ENCODE data around the gene TSHZ2. TPM values are rescaled to one million over a fixed set of nuclear protein-coding genes. Genes with fewer than 3 reads are reported as not detected.

TSHZ2 gene
- total RNA-seq, 3 donors from 2014 or later (not counting 1 experiment from before 2014, with no cell fraction given), result 1.8 to 1.9 TPM; not detected in 1

DNA sequence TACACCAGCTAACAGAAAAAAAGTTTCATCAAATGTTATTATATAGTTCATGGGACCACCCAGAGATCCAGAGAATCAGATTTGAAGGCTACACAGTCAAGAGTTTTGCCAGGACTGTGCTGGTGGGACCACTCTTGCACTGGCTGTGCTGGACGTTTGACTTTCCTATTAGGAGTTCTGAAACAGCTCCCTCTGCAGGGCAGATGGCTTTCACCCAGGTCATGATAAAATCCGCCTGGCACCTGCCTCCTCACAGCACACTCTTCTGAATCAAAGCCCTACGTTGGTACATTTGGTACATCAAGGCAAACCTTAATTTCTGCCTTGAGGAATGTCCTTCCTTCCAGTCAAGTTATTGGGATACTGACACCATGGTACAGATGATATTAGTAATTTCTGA is 319.4 kb downstream of the TSHZ2 start:
- intact Hi-C loops (cut with micrococcal nuclease), result no loop called here
- peaks cover 8 to 42% of the 10 kb centered on the region in 2 donors for H3K27me3 Mint-ChIP-seq (ENCODE audit: low read depth in 2 of 2)

DNA sequence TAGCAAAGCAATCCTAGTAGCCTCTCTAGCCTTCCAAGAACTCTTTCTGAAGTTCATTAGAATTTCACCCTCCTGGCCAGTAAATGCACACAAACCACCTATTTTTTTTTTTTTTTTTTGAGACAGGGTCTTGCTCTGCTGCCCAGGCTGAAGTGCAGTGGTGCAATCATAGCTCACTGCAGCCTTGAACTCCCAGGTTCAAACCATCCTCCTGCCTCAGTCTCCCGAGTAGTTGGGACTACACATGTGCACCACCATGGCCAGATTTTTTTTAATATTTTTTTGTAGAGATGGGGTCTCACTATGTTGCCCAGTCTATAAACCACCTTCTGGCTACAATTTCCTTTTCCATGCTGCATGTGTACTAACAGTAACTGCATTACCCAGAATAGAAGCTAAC is 320.2 kb downstream of the TSHZ2 start:
- H3K27me3 ChIP-seq (ENCODE audit: control insufficient read depth, insufficient read depth, low read length), result peaks cover 2% of the 10 kb centered on the region
- no peak overlapping the region for H3K4me3 ChIP-seq (ENCODE audit: low read length)
- no peaks in the 10 kb centered on the region for H3K4me1 Mint-ChIP-seq
- H3K4me1 ChIP-seq (ENCODE audit: control insufficient read depth, insufficient read depth, low read length), result no peaks in the 10 kb centered on the region
- peaks cover 8 to 47% of the 10 kb centered on the region in 2 donors for H3K27me3 Mint-ChIP-seq (ENCODE audit: low read depth in 2 of 2)
- no peak overlapping the region for H3K4me3 Mint-ChIP-seq
- TF ChIP-seq, protein P1, sequence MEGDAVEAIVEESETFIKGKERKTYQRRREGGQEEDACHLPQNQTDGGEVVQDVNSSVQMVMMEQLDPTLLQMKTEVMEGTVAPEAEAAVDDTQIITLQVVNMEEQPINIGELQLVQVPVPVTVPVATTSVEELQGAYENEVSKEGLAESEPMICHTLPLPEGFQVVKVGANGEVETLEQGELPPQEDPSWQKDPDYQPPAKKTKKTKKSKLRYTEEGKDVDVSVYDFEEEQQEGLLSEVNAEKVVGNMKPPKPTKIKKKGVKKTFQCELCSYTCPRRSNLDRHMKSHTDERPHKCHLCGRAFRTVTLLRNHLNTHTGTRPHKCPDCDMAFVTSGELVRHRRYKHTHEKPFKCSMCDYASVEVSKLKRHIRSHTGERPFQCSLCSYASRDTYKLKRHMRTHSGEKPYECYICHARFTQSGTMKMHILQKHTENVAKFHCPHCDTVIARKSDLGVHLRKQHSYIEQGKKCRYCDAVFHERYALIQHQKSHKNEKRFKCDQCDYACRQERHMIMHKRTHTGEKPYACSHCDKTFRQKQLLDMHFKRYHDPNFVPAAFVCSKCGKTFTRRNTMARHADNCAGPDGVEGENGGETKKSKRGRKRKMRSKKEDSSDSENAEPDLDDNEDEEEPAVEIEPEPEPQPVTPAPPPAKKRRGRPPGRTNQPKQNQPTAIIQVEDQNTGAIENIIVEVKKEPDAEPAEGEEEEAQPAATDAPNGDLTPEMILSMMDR (IDR thresholded peaks at IDR 0.05), result no peak
- H3K27ac ChIP-seq (ENCODE audit: low read length), result no peak overlapping the region
- no peak overlapping the region for H3K27ac Mint-ChIP-seq
- H3K36me3 Mint-ChIP-seq, result no peaks in the 10 kb centered on the region
- intact Hi-C loops (cut with micrococcal nuclease), result no loop called here
- no peak for ATAC-seq
- H3K9me3 Mint-ChIP-seq, result no peaks in the 10 kb centered on the region
- H3K9me3 ChIP-seq (ENCODE audit: control insufficient read depth, insufficient read depth, low read length), result no peaks in the 10 kb centered on the region
- H3K36me3 ChIP-seq (ENCODE audit: control insufficient read depth, insufficient read depth, low read length), result no peaks in the 10 kb centered on the region
- WGBS (ENCODE audit: insufficient coverage), result 88% methylated on average over 1 of the region's 1 CpG
- no peak for DNase-seq

More for the DNA sequence above, 319.4 kb downstream of the TSHZ2 start:
- no peak overlapping the region for H3K27ac ChIP-seq (ENCODE audit: low read length)
- Mint-ChIP-seq H3K4me3 (no peak overlapping the region), H3K27ac (no peak overlapping the region), H3K4me1 (no peaks in the 10 kb centered on the region), H3K36me3 (no peaks in the 10 kb centered on the region), H3K9me3 (no peaks in the 10 kb centered on the region)
- TF ChIP-seq, protein P1 (IDR thresholded peaks at IDR 0.05), result no peak
- H3K4me1 ChIP-seq (ENCODE audit: control insufficient read depth, insufficient read depth, low read length), result no peaks in the 10 kb centered on the region
- peaks cover 2% of the 10 kb centered on the region for H3K27me3 ChIP-seq (ENCODE audit: control insufficient read depth, insufficient read depth, low read length)
- H3K4me3 ChIP-seq (ENCODE audit: low read length), result no peak overlapping the region
- no peaks in the 10 kb centered on the region for H3K36me3 ChIP-seq (ENCODE audit: control insufficient read depth, insufficient read depth, low read length)
- no peaks in the 10 kb centered on the region for H3K9me3 ChIP-seq (ENCODE audit: control insufficient read depth, insufficient read depth, low read length)
- WGBS (ENCODE audit: insufficient coverage), result 81% methylated on average over 3 of the region's 3 CpGs
- peak in 1 of 2 donors; percentile 6 for DNase-seq
- no peak for ATAC-seq

DNA sequence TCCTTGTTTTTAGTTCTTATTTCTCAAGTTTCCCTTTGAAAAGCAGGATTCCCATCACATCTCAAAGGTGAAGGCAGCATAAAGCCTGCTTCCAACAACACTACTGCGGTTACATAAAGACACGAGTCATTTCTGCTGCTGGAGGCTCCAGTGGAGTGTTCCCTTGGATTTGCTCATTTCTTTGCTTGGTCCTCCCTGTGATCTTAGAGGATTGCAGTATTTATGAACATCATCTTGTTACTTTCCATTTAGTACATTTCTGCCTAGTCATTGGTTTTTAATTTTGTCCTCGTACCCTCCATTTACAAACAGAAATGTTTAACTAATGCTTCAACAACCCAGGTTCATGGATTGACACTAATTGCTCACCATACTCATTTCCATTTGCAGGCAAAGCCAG is 322.6 kb downstream of the TSHZ2 start:
- TF ChIP-seq, protein P1 (IDR thresholded peaks at IDR 0.05), result no peak
- Histone ChIP-seq H3K9me3 (ENCODE audit: control insufficient read depth, insufficient read depth, low read length) (no peaks in the 10 kb centered on the region), H3K36me3 (ENCODE audit: control insufficient read depth, insufficient read depth, low read length) (no peaks in the 10 kb centered on the region), H3K4me1 (ENCODE audit: control insufficient read depth, insufficient read depth, low read length) (no peaks in the 10 kb centered on the region), H3K4me3 (ENCODE audit: low read length) (no peak overlapping the region), H3K27ac (ENCODE audit: low read length) (no peak overlapping the region), H3K27me3 (ENCODE audit: control insufficient read depth, insufficient read depth, low read length) (peaks cover 2% of the 10 kb centered on the region)
- Mint-ChIP-seq H3K27ac (no peak overlapping the region), H3K36me3 (no peaks in the 10 kb centered on the region), H3K4me1 (no peaks in the 10 kb centered on the region), H3K9me3 (no peaks in the 10 kb centered on the region), H3K4me3 (no peak overlapping the region), H3K27me3 (ENCODE audit: low read depth in 2 of 2) (peaks cover 13 to 50% of the 10 kb centered on the region in 2 donors)
- DNase-seq, result no peak
- 93% methylated on average over 3 of the region's 3 CpGs for WGBS (ENCODE audit: insufficient coverage)
- ATAC-seq, result no peak
- intact Hi-C loops (cut with micrococcal nuclease), result no loop called here

DNA sequence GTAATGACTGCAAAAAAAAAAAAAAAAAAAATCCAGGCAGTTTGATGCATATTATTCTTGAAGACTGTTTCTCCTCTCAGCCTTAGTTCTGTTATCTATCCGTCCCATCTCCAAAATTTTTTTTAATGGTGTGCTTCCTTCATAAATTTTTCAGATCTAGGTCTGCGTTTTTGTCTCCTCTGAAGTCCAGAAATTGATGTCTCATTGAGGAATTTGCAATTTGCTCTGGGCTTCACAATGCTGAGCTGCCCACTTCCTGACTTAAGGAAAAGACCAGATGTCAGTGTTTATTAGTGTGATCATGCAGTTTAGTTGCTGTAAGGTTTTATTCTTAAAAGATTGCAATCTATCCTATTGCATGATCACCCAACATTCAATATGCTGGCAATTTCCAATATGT is 323.9 kb downstream of the TSHZ2 start:
- H3K4me3 Mint-ChIP-seq, result no peak overlapping the region
- WGBS (ENCODE audit: insufficient coverage), result 67% methylated on average over 2 of the region's 2 CpGs
- DNase-seq (no peak), ATAC-seq (no peak)
- no peak overlapping the region for H3K4me3 ChIP-seq (ENCODE audit: low read length)
- H3K27me3 ChIP-seq (ENCODE audit: control insufficient read depth, insufficient read depth, low read length), result peaks cover 2% of the 10 kb centered on the region
- no peaks in the 10 kb centered on the region for H3K9me3 Mint-ChIP-seq
- no peaks in the 10 kb centered on the region for H3K4me1 Mint-ChIP-seq
- intact Hi-C loops (cut with micrococcal nuclease), result no loop called here
- H3K36me3 ChIP-seq (ENCODE audit: control insufficient read depth, insufficient read depth, low read length), result no peaks in the 10 kb centered on the region
- H3K36me3 Mint-ChIP-seq, result no peaks in the 10 kb centered on the region
- no peaks in the 10 kb centered on the region for H3K4me1 ChIP-seq (ENCODE audit: control insufficient read depth, insufficient read depth, low read length)
- no peak overlapping the region for H3K27ac Mint-ChIP-seq
- TF ChIP-seq, protein P1 (IDR thresholded peaks at IDR 0.05), result no peak
- peaks cover 16 to 42% of the 10 kb centered on the region in 2 donors for H3K27me3 Mint-ChIP-seq (ENCODE audit: low read depth in 2 of 2)
- no peak overlapping the region for H3K27ac ChIP-seq (ENCODE audit: low read length)
- H3K9me3 ChIP-seq (ENCODE audit: control insufficient read depth, insufficient read depth, low read length), result no peaks in the 10 kb centered on the region
